HEK293T (cell line): ENCODE measurements around the gene LRRC8E.

Source experiments
- CTCF ChIA-PET: fragments of 350-600 bp; formaldehyde crosslinking; extraction: SDS; loops from one replicate; lab custom pipeline; 2021; ENCODE audit warnings: antibody characterized with exemption, inconsistent platforms; lab: Yijun Ruan, JAX
- POLR2A ChIA-PET: fragments of 350-600 bp; formaldehyde crosslinking; extraction: SDS; loops from one replicate; lab custom pipeline; 2020; ENCODE audit warnings: antibody characterized with exemption, inconsistent platforms; lab: Yijun Ruan, JAX
- DNase-seq: peaks from one replicate; pipeline ENCODE4 v3.0.0; 2012; ENCODE audit warnings: mixed read lengths; ENCODE audit errors: extremely low spot score
- ARNT ChIP-seq: fragments of 450-650 bp; IDR thresholded peaks from 2 replicates; pipeline ENCODE4 v1.6.1; 2017; ENCODE audit warnings: mild to moderate bottlenecking
- BHLHE40 ChIP-seq: fragments of 450-650 bp; IDR thresholded peaks from 2 replicates; pipeline ENCODE4 v1.6.1; 2016; ENCODE audit warnings: mild to moderate bottlenecking, moderate library complexity, borderline replicate concordance
- CTBP1 ChIP-seq: fragments of 450-650 bp; IDR thresholded peaks from 2 replicates; pipeline ENCODE4 v1.6.1; 2016; ENCODE audit warnings: borderline replicate concordance
- ELF4 ChIP-seq: fragments of 450-650 bp; IDR thresholded peaks from 2 replicates; pipeline ENCODE4 v1.6.1; 2017; ENCODE audit warnings: antibody characterized with exemption
- FOXA1 ChIP-seq: fragments of 450-650 bp; IDR thresholded peaks from 2 replicates; pipeline ENCODE4 v1.6.1; 2016; ENCODE audit warnings: mild to moderate bottlenecking
- FOXK2 ChIP-seq: fragments of 450-650 bp; IDR thresholded peaks from 2 replicates; pipeline ENCODE4 v1.6.1; 2016; ENCODE audit warnings: mild to moderate bottlenecking
- FOXM1 ChIP-seq: fragments of 450-650 bp; IDR thresholded peaks from 2 replicates; pipeline ENCODE4 v1.6.1; 2017; ENCODE audit warnings: mild to moderate bottlenecking, borderline replicate concordance
- HDGF ChIP-seq: fragments of 450-650 bp; IDR thresholded peaks from 2 replicates; pipeline ENCODE4 v1.6.1; 2017; ENCODE audit warnings: antibody characterized with exemption, borderline replicate concordance
- L3MBTL2 ChIP-seq: fragments of 450-650 bp; conservative IDR thresholded peaks from 2 replicates; pipeline ENCODE4 v1.6.1; 2016; ENCODE audit warnings: mild to moderate bottlenecking
- LEF1 ChIP-seq: fragments of 450-650 bp; IDR thresholded peaks from 2 replicates; pipeline ENCODE4 v1.6.1; 2017; ENCODE audit warnings: mild to moderate bottlenecking, borderline replicate concordance
- NFRKB ChIP-seq: fragments of 450-650 bp; IDR thresholded peaks from 2 replicates; pipeline ENCODE4 v1.6.1; 2016; ENCODE audit warnings: mild to moderate bottlenecking, moderate library complexity
- SP1 ChIP-seq: fragments of 450-650 bp; IDR thresholded peaks from 2 replicates; pipeline ENCODE4 v1.6.1; 2017
- SUZ12 ChIP-seq: fragments of 450-650 bp; IDR thresholded peaks from 2 replicates; pipeline ENCODE4 v1.6.1; 2016; ENCODE audit warnings: mild to moderate bottlenecking
- TARDBP ChIP-seq: fragments of 450-650 bp; IDR thresholded peaks from 2 replicates; pipeline ENCODE4 v1.6.1; 2016
- ZNF384 ChIP-seq: fragments of 450-650 bp; IDR thresholded peaks from 2 replicates; pipeline ENCODE4 v1.6.1; 2016

LRRC8E gene

GRCh38 chr19:7902796-7903243, 14.5 kb downstream of the LRRC8E start:
- no peak for TF ChIP-seq SP1
- no peak for TF ChIP-seq LEF1
- no peak for TF ChIP-seq HDGF
- TF ChIP-seq BHLHE40: no peak
- DNase-seq: no peak
- POLR2A ChIA-PET: interaction anchor here (0.8 to 2.3 kb wide), 16 partner anchors 9 to 611 kb away, joined by 3 to 30 read pairs (median 5); partner anchors contain the start of genes LRRC8E, SNAPC2, TGFBR3L and TIMM44
- CTCF ChIA-PET: interaction anchor here (0.6 to 1.2 kb wide), 3 partner anchors 18 to 142 kb away, joined by 3 to 4 read pairs (median 3); partner anchors contain the start of gene SNAPC2

GRCh38 chr19:7903244-7904073, 15.1 kb downstream of the LRRC8E start, which contains the start of gene MAP2K7:
TSS of gene MAP2K7 (plus strand) at chr19:7903877. CDS start at chr19:7903945, 68 bp downstream.
- ChIA-PET CTCF (interaction anchor here (0.6 to 1.2 kb wide), 4 partner anchors 17 to 141 kb away, joined by 3 to 4 read pairs (median 3); partner anchors contain the start of gene SNAPC2), POLR2A (interaction anchor here (0.7 to 1.9 kb wide), 20 partner anchors 9 to 610 kb away, joined by 3 to 30 read pairs (median 4); partner anchors contain the start of genes LRRC8E, SNAPC2, TGFBR3L and TIMM44)
- peak; percentile 99 for DNase-seq
- TF ChIP-seq LEF1 (no peak), L3MBTL2 (peak; percentile 93), ELF4 (no peak), SP1 (no peak), TARDBP (no peak), ZNF384 (no peak), SUZ12 (no peak), FOXK2 (no peak)

- no peak for DNase-seq
- TF ChIP-seq L3MBTL2 (peak; percentile 30), SP1 (no peak), CTBP1 (no peak)
- CTCF ChIA-PET: interaction anchor here (0.6 to 1.2 kb wide), 3 partner anchors 16 to 35 kb away, joined by 3 to 4 read pairs (median 3); partner anchors contain the start of gene SNAPC2
- POLR2A ChIA-PET: interaction anchor here (0.7 to 1.9 kb wide), 18 partner anchors 8 to 609 kb away, joined by 3 to 30 read pairs (median 3); partner anchors contain the start of genes LRRC8E, SNAPC2, TGFBR3L and TIMM44
Observed at GRCh38 chr19:7904074-7905020, 16.0 kb downstream of the LRRC8E start.

- POLR2A ChIA-PET: no interaction called here
- no peak for DNase-seq
- TF ChIP-seq ARNT (no peak), FOXM1 (no peak), NFRKB (no peak), TARDBP (no peak), FOXK2 (no peak)
- CTCF ChIA-PET: no interaction called here
Observed at GRCh38 chr19:7905268-7905667, 17.0 kb downstream of the LRRC8E start.

- ChIA-PET CTCF (no interaction called here), POLR2A (no interaction called here)
- no peak for DNase-seq
- no peak for TF ChIP-seq FOXK2
- TF ChIP-seq NFRKB: no peak
- no peak for TF ChIP-seq FOXM1
- no peak for TF ChIP-seq FOXA1
- no peak for TF ChIP-seq HDGF
- TF ChIP-seq TARDBP: no peak
- no peak for TF ChIP-seq CTBP1
- TF ChIP-seq L3MBTL2: no peak
Observed at GRCh38 chr19:7905859-7906258, 17.5 kb downstream of the LRRC8E start.

- POLR2A ChIA-PET: no interaction called here
- no peak for TF ChIP-seq ZNF384
- TF ChIP-seq HDGF: no peak
- no peak for TF ChIP-seq BHLHE40
- no peak for TF ChIP-seq FOXK2
- no peak for TF ChIP-seq ARNT
- TF ChIP-seq NFRKB: no peak
- no peak for TF ChIP-seq LEF1
- no peak for TF ChIP-seq TARDBP
- TF ChIP-seq L3MBTL2: no peak
- TF ChIP-seq ELF4: no peak
- no peak for TF ChIP-seq SUZ12
- CTCF ChIA-PET: no interaction called here
- DNase-seq: no peak
Observed at GRCh38 chr19:7907122-7907521, 18.8 kb downstream of the LRRC8E start.

GRCh38 chr19:7907544-7907943, 19.2 kb downstream of the LRRC8E start:
- ChIA-PET CTCF (no interaction called here), POLR2A (no interaction called here)
- TF ChIP-seq NFRKB (no peak), BHLHE40 (no peak), ELF4 (no peak), CTBP1 (no peak), SUZ12 (no peak), L3MBTL2 (no peak)
- DNase-seq: no peak
